HL-60/S4 treated with phorbol 12-myristate 13-acetate at 8.2 ng/mL for 4 days and 3 days (cell line): Measurements from ENCODE around the gene FGF8.

ENCODE experiments used
- in situ Hi-C: fragments of 300-500 bp; cut with MboI; formaldehyde crosslinking; loops from 2 replicates; pipeline ENCODE4 v1.15.0; 2022; ENCODE audit warnings: low sequenced_read_pairs

The FGF8 gene, protein sequence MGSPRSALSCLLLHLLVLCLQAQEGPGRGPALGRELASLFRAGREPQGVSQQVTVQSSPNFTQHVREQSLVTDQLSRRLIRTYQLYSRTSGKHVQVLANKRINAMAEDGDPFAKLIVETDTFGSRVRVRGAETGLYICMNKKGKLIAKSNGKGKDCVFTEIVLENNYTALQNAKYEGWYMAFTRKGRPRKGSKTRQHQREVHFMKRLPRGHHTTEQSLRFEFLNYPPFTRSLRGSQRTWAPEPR

GRCh38 chr10:101775273-101776160 lies at the start of gene FGF8:
Gene FGF8 (minus strand): TSS chr10:101776114. CDS start chr10:101775900, 214 bp downstream.
- in situ Hi-C loops = no loop called here

GRCh38 chr10:101824736-101825135 lies 48.8 kb upstream of the FGF8 start:
- in situ Hi-C loops = no loop called here

DNA sequence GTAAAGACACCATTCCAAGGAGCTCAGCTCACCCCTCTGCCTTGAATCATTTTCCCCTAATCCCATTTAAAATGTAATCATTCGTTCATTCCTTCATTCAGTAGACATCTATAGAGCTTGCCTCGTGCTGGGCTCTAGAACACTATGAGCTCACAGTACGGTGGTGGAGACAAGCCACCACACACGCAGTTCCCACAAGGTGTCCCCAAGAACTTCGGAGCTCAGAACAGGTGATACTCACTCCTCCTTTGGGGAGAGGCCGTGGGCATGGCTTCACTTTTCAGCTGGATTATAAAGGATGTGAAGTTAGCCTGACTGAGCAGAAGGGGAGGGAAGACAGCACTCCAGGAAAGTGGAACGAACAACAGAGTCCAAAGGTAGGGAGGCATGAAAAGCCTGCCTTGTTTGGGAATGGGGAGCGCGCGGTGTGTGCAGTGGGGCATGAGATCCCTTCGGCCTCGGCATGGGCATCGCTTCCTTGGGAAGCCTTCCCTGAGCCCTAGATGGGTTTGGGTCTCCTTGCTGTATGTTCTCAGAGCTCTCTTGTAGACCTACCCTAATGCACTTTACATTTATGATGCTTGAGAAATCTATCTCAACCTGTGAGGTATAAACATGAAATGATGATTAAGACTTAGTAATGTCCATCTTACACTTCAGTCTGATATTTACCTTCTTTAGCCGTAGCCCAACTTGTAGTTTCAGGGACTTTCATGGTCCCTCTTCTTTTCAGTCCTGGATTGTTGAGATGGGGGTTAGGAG lies 43.1 kb upstream of the FGF8 start:
- in situ Hi-C loops = no loop called here

DNA sequence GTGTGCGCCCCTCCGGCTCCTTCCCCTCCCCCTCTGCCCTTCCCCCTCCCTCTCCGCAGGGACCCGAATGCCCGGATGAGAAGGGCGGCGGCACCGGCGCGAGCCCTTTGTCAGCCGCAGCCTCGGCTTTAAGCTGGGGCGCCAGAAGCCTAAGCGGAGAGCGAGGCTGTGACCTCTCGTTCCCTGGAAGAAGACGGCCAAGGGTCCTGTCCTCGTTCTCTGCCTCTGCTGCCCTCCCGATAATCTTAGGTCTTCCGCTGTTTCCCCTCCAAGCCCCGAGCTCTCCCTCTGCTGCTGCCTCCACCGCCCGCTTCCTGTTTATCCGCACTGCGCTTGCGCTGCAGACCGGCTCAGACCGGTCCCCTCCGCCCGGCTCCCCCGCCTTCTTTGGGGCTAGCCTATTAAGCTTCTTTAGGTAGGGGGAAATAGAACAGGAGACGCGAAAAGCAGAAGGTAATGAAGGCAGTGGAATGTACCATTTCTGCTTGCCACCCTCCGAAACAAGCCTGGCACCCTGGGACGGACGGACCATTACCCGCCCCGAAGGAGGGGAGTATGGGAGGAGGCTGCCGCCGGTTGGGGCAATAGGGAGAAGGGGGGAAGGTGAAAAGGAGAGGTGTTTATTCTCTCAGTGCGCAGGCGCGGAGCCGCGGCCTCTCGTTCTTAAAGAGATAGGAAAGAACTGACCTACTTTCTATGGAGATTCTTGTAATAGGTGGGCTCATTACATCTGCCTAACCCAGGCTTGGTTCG lies 42.4 kb upstream of the FGF8 start, which contains the start of gene OGA:
TSS of gene OGA (minus strand) at position 326 of the 753 bp plus-strand sequence. CDS start 422 bp downstream, outside the sequence.
- in situ Hi-C loops = no loop called here

GRCh38 chr10:101817337-101818118 lies 41.6 kb upstream of the FGF8 start:
- in situ Hi-C loops = no loop called here

DNA sequence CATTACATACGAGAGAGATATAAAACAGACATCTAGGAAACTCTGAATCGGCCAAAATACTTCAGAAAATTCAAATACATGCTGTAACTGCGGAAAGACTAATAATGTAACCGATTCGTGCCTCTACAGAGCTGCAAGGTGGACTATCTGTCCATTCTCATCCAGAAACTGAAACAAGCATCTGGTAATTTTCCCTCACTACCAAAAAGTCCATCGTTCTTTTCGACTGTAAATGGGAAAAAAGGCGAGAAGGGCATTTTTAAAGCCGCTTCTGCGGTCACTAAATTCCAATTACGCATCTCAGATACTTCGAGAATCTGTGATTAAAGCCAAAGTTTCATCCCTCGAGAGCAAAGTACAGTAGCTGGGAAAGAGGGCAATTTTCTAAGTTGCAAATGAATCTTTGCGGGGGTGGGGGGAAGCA lies 41.0 kb upstream of the FGF8 start:
- in situ Hi-C loops = no loop called here

- in situ Hi-C loops = no loop called here
These were observed 40.5 kb upstream of the FGF8 start for GRCh38 chr10:101816376-101816775.

- in situ Hi-C loops = no loop called here
These were observed 38.7 kb upstream of the FGF8 start for GRCh38 chr10:101814466-101815071.

DNA sequence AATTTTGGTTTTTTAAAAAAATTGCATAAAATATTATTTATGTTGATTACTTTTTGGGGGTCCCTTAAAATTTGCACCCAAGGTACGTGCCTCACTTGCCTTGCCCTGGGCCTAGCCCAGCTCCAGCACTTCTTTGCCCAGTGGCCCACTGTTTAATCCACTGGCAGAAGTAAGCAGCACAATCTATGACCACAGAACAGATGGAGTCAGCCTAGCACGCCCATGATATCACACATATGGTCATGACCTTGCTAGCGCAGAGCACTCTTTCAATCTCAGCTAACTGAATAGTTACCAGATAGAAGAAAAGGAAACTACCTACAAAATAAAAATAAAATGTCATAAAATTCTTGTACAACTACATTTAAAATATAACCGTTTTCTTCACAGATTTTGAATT lies 36.7 kb upstream of the FGF8 start:
- in situ Hi-C loops = no loop called here

GRCh38 chr10:101807158-101807557 lies 31.2 kb upstream of the FGF8 start:
- in situ Hi-C loops = no loop called here

GRCh38 chr10:101803511-101803910 lies 27.6 kb upstream of the FGF8 start:
- in situ Hi-C loops = no loop called here

DNA sequence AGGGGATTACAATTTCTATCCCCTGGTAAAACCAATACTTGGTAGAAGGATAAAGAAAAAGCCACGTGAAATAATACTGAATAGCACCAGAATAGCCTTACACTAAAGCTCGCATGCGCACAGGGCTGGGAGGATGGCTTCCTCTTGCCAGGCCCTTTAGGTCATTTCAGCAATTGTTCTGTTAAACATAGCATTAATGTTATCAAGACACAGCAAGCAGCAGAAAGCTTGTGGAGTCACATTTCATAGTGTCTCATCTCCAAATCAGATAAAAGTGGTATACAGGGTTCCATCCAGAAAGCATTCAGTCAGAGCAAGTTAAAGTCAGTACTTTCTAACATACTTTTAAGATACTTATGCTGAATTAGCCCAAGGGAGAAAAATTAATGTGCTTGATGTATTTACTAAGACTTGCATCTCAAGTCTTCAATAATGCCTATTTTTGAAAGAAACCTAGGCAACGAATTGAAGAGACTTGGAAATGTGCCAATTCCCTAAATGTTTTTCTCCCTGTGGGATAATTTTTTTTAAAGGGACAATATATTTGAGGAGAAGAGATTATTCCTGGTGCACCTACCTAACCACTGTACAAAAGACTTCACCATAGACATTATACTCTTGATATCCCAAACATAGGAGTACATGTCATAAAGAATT lies 21.6 kb upstream of the FGF8 start:
- in situ Hi-C loops = no loop called here

DNA sequence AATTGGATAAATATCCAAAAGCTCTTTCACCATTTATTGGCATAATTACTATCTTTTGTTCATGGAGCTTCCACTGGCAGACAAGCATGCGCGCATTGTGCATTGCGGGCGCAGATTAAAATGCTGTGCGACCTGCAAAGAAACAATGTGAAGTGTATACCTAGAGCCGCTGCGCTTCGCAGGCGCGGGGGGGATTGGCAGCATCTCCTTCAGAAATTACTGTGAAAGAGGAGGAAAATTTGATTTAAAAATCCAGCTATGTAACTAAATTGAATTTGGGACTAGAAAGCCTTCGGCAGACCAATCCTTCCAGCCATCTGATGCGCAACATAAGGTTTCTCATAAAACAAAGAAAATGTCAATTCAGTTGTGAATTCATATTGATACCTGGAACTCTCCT lies 17.6 kb upstream of the FGF8 start:
- in situ Hi-C loops = no loop called here

- in situ Hi-C loops = loop anchor here (10.0 kb wide), 1 partner anchor 185 kb away; no protein-coding TSS in a partner anchor
These were observed 13.8 kb upstream of the FGF8 start for GRCh38 chr10:101789686-101790085.

- in situ Hi-C loops = loop anchor here (10.0 kb wide), 1 partner anchor 184 kb away; no protein-coding TSS in a partner anchor
These were observed 13.3 kb upstream of the FGF8 start for GRCh38 chr10:101789231-101789630.

- in situ Hi-C loops = loop anchor here (10.0 kb wide), 1 partner anchor 181 kb away; no protein-coding TSS in a partner anchor
These were observed 9.9 kb upstream of the FGF8 start for GRCh38 chr10:101785801-101786200.

GRCh38 chr10:101784558-101784957 lies 8.6 kb upstream of the FGF8 start:
- in situ Hi-C loops = loop anchor here (10.0 kb wide), 1 partner anchor 180 kb away; no protein-coding TSS in a partner anchor

DNA sequence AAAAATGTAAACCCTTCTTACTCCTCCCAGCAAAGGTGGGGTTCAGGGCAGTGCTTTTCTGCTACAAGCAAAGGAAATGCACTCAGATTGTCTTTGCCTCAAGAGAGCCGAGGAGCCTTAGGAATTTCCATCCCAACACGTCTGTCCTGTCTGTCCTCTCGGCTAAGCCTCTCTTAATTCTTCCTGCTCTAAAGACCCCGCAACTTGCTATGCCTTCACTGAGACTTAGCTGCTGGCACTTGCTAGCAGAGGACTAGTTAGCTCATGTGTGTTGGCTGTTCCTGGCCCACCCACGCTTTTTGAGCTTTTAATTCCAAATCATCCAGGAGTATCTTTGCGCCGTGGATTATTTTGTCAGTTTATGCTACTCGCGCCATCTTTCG lies 7.8 kb upstream of the FGF8 start:
- in situ Hi-C loops = loop anchor here (10.0 kb wide), 1 partner anchor 179 kb away; no protein-coding TSS in a partner anchor
